ENCODE results near the gene NMS.
A peak's percentile ranks its signal among the peaks of the same experiment; 100 is the strongest.
"Not testable (repeated sequence)": the region's sequence is repeated elsewhere in the genome, so short reads cannot be mapped to it uniquely, and the experiment has no call there.

The NMS gene

GRCh38 chr2:100470182-100470581 is at the start of gene NMS:
Gene NMS (plus strand): TSS chr2:100470482. CDS start chr2:100470489, 7 bp downstream.
- DNase-seq (ENCODE audit: low read depth), result no peak

GRCh38 chr2:100422320-100423055 is 47.8 kb upstream of the NMS start:
- no peak for DNase-seq (ENCODE audit: low read depth)

GRCh38 chr2:100423631-100424030 is 46.7 kb upstream of the NMS start:
- no peak for DNase-seq (ENCODE audit: low read depth)

GRCh38 chr2:100424277-100424875 is 45.9 kb upstream of the NMS start:
- no peak for DNase-seq (ENCODE audit: low read depth)

- no peak for DNase-seq (ENCODE audit: low read depth)
Measured at GRCh38 chr2:100425107-100425506, 45.2 kb upstream of the NMS start.

GRCh38 chr2:100425573-100426383 is 44.5 kb upstream of the NMS start:
- DNase-seq (ENCODE audit: low read depth), result no peak

GRCh38 chr2:100426384-100426720 is 43.9 kb upstream of the NMS start:
- DNase-seq (ENCODE audit: low read depth), result no peak

GRCh38 chr2:100427111-100427510 is 43.2 kb upstream of the NMS start:
- no peak for DNase-seq (ENCODE audit: low read depth)

GRCh38 chr2:100427627-100428258 is 42.5 kb upstream of the NMS start:
- DNase-seq (ENCODE audit: low read depth), result peak; percentile 24

GRCh38 chr2:100429726-100430125 is 40.6 kb upstream of the NMS start:
- DNase-seq (ENCODE audit: low read depth), result no peak

GRCh38 chr2:100437751-100438150 is 32.5 kb upstream of the NMS start:
- DNase-seq (ENCODE audit: low read depth), result no peak

GRCh38 chr2:100446696-100447095 is 23.6 kb upstream of the NMS start:
- DNase-seq (ENCODE audit: low read depth), result no peak

- DNase-seq (ENCODE audit: low read depth), result no peak
Measured at GRCh38 chr2:100451092-100451491, 19.2 kb upstream of the NMS start.

- DNase-seq (ENCODE audit: low read depth), result no peak
Measured at GRCh38 chr2:100451734-100452133, 18.5 kb upstream of the NMS start.

GRCh38 chr2:100453853-100454252 is 16.4 kb upstream of the NMS start:
- DNase-seq (ENCODE audit: low read depth), result no peak

- not testable (repeated sequence) for DNase-seq (ENCODE audit: low read depth)
Measured at GRCh38 chr2:100456357-100456756, 13.9 kb upstream of the NMS start.

GRCh38 chr2:100460904-100461530 is 9.3 kb upstream of the NMS start:
- DNase-seq (ENCODE audit: low read depth), result no peak

GRCh38 chr2:100470898-100471514 is 724 bp downstream of the NMS start:
- no peak for DNase-seq (ENCODE audit: low read depth)

- no peak for DNase-seq (ENCODE audit: low read depth)
Measured at GRCh38 chr2:100476606-100477005, 6.3 kb downstream of the NMS start.

- DNase-seq (ENCODE audit: low read depth), result no peak
Measured at GRCh38 chr2:100482741-100483140, 12.5 kb downstream of the NMS start.

- no peak for DNase-seq (ENCODE audit: low read depth)
Measured at GRCh38 chr2:100483895-100484294, 13.6 kb downstream of the NMS start.

GRCh38 chr2:100484390-100484789 is 14.1 kb downstream of the NMS start:
- DNase-seq (ENCODE audit: low read depth), result no peak

All from stimulated activated CD8-positive, alpha-beta memory T cell treated with anti-CD3 and anti-CD28 coated beads, Interleukin-15, amount 100 ng/mL, for 24 hours (primary cell).